Ovary (tissue), 9 donors: ENCODE data around the gene RAPGEF4. TPM values are rescaled to one million over a fixed set of nuclear protein-coding genes. Genes with fewer than 3 reads are reported as not detected.
"Not testable (repeated sequence)": the region's sequence is repeated elsewhere in the genome, so short reads cannot be mapped to it uniquely, and the experiment has no call there.

ENCODE experiments used
- DNase-seq, 5 donors: peaks; one replicate each; pipeline ENCODE4 v3.0.0-alpha.2; 2019 to 2020
- H3K27ac ChIP-seq, 2 donors: fragments of 200-600 bp; one replicate each; pipeline versions ENCODE4 v1.5.1 to v1.8.0; 2019 to 2022
- H3K27me3 ChIP-seq: fragments of 200-600 bp; one replicate; pipeline ENCODE4 v1.8.0; 2022
- H3K36me3 ChIP-seq: fragments of 200-600 bp; sonication (generic); one replicate; pipeline ENCODE4 v1.5.1; 2019
- H3K4me1 ChIP-seq: one replicate; pipeline ENCODE4 v1.8.1; 2013; ENCODE audit warnings: mild to moderate bottlenecking, moderate library complexity; ENCODE audit not compliant: insufficient read depth
- H3K4me3 ChIP-seq: fragments of 200-600 bp; sonication (generic); one replicate; pipeline ENCODE4 v1.5.1; 2017
- H3K9me3 ChIP-seq, 2 donors: fragments of 200-600 bp in 1 of 2; sonication (generic) in 1 of 2; one replicate each; pipeline versions ENCODE4 v1.5.1 to v1.8.1; 2013 to 2019; ENCODE audit warnings: mild to moderate bottlenecking in 1 of 2, moderate library complexity in 1 of 2
- EP300 ChIP-seq: sonication (generic); formaldehyde crosslinking; IDR thresholded peaks from one replicate; pipeline ENCODE4 v1.6.1; 2017; ENCODE audit warnings: antibody characterized with exemption
- POLR2A ChIP-seq: fragments of 450-650 bp; IDR thresholded peaks from one replicate; pipeline ENCODE4 v1.6.1; 2017; ENCODE audit warnings: antibody characterized with exemption, mild to moderate bottlenecking, moderate library complexity
- WGBS, 3 donors: extraction: QIAGEN DNeasy Blood & Tissue Kit in 1 of 3; methylation state at CpG; one replicate each; pipeline versions ENCODE4 v1.1.5 to v1.1.7; 2013 to 2017; 5-methylcytosine and 5-hydroxymethylcytosine counted together
- intact Hi-C, 4 donors: fragments of 100-400 bp; cut with DNase I; formaldehyde crosslinking; loops; one replicate each; pipeline versions ENCODE4 v1.11.0 to v1.15.1; 2022 to 2023
- polyA plus RNA-seq, 2 donors: library from polyadenylated mRNA; stranded (reverse); fragments of 200-250 nt in 1 of 2; fragments of 350-450 nt in 1 of 2; fragmentation: Illumina TruSeq in 1 of 2; extraction: RNeasy Lipid Tissue Mini Kit (QIAGEN cat#74804) in 1 of 2; gene quantifications; one replicate each; pipeline ENCODE4 v1.2.3, GENCODE V29; 2013 to 2014
- total RNA-seq, 7 donors: library from RNA; depleted of rRNA in 2 of 7; stranded (reverse); fragments of >200 nt in 2 of 7; fragmentation: NEBNext Ultra II Directional in 3 of 7; extraction: Animal tissue kit (Norgen Biotek cat#: 25700) in 3 of 7; gene quantifications; one replicate each; pipeline versions ENCODE4 v1.1.0 to v1.2.4, GENCODE V29; 2016 to 2023
- TF ChIP-seq, protein P1 (sequence below), 3 donors: fragments of 450-650 bp in 2 of 3; fragments of 200-600 bp in 1 of 3; IDR thresholded peaks; one replicate each; pipeline versions ENCODE4 v1.5.1 to v1.8.0; 2016 to 2022; ENCODE audit warnings: antibody characterized with exemption in 3 of 3, mild to moderate bottlenecking in 1 of 3
- donor health status: DM: no; HTN: no; CAD: no; lungs with moderate emphysema.
- donor health status: DM: no; HTN: no; CAD: no.
- donor health status: Bipolar disorder and iron deficiency.
- donor health status: DM: yes; HTN: yes; CAD: no.
- donor health status: DM: no; HTN: no; CAD: no.
- donor health status: DM: yes; HTN: yes; CAD: no.

Gene RAPGEF4
- total and polyA plus RNA-seq, 9 donors, result 6.8 to 24.6 (median 8.3) TPM

- peak in 2 of 5 donors; percentile 29 to 30 for DNase-seq
Measured at GRCh38 chr2:173037245-173038120, 301.8 kb downstream of the RAPGEF4 start.

DNA sequence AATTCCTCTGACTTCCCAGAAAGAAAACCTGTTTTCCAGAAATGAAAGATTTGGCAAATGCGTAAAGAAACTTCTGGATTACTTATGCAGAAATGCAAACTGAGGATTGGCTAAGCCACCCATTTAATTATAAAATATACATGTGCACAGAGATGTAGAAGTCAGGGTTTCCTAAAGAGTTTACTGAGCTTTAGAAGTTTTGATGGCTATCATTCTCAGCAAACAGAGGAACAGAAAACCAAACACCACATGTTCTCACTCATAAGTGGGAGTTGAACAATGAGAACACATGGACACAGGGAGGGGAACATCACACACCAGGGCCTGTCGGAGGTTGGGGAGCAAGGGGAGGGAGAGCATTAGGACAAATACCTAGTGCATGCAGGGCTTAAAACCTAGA, 302.6 kb downstream of the RAPGEF4 start:
- 60 to 64% (median 64%) methylated on average over 2 of the region's 2 CpGs for WGBS, 3 donors
- H3K36me3 ChIP-seq, H3K9me3 ChIP-seq, H3K27me3 ChIP-seq, H3K27ac ChIP-seq, H3K4me3 ChIP-seq, DNase-seq, H3K4me1 ChIP-seq, intact Hi-C loops: not testable (repeated sequence)

More at GRCh38 chr2:173037245-173038120, 301.8 kb downstream of the RAPGEF4 start:
- Histone ChIP-seq H3K27me3 (no peaks in the 10 kb centered on the region), H3K36me3 (no peaks in the 10 kb centered on the region), H3K27ac (peak overlapping the region in 1 of 2 donors; percentile 30), H3K4me1 (peaks cover 5% of the 10 kb centered on the region), H3K4me3 (no peak overlapping the region), H3K9me3 (no peaks in the 10 kb centered on the region)
- TF ChIP-seq POLR2A (no peak), EP300 (no peak)
- TF ChIP-seq, protein P1, sequence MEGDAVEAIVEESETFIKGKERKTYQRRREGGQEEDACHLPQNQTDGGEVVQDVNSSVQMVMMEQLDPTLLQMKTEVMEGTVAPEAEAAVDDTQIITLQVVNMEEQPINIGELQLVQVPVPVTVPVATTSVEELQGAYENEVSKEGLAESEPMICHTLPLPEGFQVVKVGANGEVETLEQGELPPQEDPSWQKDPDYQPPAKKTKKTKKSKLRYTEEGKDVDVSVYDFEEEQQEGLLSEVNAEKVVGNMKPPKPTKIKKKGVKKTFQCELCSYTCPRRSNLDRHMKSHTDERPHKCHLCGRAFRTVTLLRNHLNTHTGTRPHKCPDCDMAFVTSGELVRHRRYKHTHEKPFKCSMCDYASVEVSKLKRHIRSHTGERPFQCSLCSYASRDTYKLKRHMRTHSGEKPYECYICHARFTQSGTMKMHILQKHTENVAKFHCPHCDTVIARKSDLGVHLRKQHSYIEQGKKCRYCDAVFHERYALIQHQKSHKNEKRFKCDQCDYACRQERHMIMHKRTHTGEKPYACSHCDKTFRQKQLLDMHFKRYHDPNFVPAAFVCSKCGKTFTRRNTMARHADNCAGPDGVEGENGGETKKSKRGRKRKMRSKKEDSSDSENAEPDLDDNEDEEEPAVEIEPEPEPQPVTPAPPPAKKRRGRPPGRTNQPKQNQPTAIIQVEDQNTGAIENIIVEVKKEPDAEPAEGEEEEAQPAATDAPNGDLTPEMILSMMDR (IDR thresholded peaks at IDR 0.05), result no peak
- 28 to 40% (median 36%) methylated on average over 12 of the region's 12 CpGs for whole genome bisulfite sequencing, 3 donors
- intact Hi-C loops, result no loop called here

GRCh38 chr2:173040729-173041128, 305.1 kb downstream of the RAPGEF4 start:
- TF ChIP-seq, protein P1 (IDR thresholded peaks at IDR 0.05), result no peak
- TF ChIP-seq POLR2A, result no peak
- no peak for TF ChIP-seq EP300
- Histone ChIP-seq H3K27ac (no peak overlapping the region), H3K4me1 (peaks cover 11% of the 10 kb centered on the region), H3K36me3 (no peaks in the 10 kb centered on the region), H3K4me3 (no peak overlapping the region), H3K27me3 (no peaks in the 10 kb centered on the region), H3K9me3 (no peaks in the 10 kb centered on the region)
- intact Hi-C loops, result no loop called here
- no peak for DNase-seq

DNA sequence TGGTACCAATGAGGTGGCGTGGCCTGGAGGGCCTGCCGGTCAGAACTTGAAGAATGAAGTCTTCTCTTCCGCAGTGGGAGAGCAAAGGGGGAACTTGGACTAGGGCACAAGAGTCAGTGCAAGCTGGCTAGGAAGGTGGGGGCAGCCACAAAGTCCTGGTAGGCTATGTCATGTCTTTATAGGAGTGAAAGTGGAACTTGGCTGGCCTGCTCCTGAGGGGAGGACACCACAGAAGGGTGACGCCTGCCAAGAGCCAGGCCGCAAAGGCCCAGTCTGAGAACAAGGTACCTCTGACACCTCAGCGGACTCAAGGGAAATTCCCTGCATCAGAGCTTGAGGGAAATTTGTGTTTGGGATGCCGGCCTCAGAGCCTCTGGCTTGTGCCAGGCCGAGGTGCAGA, 307.8 kb downstream of the RAPGEF4 start:
- Histone ChIP-seq H3K4me3 (no peak overlapping the region), H3K27ac (no peak overlapping the region), H3K9me3 (no peaks in the 10 kb centered on the region), H3K4me1 (peaks cover 6% of the 10 kb centered on the region), H3K27me3 (no peaks in the 10 kb centered on the region), H3K36me3 (no peaks in the 10 kb centered on the region)
- intact Hi-C loops, result no loop called here
- DNase-seq, result no peak
- 87 to 98% (median 97%) methylated on average over 8 of the region's 8 CpGs for WGBS, 3 donors
- TF ChIP-seq, protein P1 (IDR thresholded peaks at IDR 0.05), result no peak
- TF ChIP-seq POLR2A (no peak), EP300 (no peak)

DNA sequence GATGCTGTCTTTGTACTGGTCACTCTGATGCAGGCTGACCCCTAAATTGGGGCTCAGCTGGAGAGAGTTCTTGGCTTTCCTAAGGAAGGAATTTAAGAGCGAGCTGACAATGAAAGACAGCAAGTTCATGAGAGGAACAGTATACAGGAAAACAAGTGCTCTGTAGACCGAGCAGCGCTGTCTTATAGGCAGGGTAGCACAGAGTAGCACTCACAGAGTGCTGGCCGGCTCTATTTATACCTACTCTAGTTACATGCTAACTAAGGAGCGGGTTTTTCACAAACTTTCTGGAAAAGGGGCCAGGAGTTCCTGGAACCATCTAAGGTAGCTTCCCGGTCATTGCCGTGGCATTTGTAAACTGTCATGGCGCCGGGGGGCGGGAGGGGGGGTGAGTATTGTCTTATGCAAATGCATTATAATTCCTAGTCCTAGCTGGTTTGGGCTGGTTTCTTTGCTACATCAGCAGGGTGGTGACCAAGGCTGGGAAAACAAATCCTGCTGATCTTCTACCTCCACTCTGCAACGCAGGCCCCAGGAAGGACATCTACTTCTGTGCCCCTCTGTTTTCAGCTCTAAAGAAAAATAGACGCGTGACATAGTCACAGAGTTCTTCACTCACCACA, 308.4 kb downstream of the RAPGEF4 start:
- H3K9me3 ChIP-seq, result no peaks in the 10 kb centered on the region
- no peaks in the 10 kb centered on the region for H3K27me3 ChIP-seq
- 94 to 97% (median 94%) methylated on average over 13 of the region's 13 CpGs for WGBS, 3 donors
- H3K36me3 ChIP-seq, result no peaks in the 10 kb centered on the region
- peaks cover 6% of the 10 kb centered on the region for H3K4me1 ChIP-seq
- TF ChIP-seq, protein P1 (IDR thresholded peaks at IDR 0.05), result no peak
- no peak for TF ChIP-seq POLR2A
- no peak for TF ChIP-seq EP300
- DNase-seq, result no peak
- intact Hi-C loops, result no loop called here
- H3K27ac ChIP-seq, result no peak overlapping the region
- no peak overlapping the region for H3K4me3 ChIP-seq
